BJ (cell line): Measurements from ENCODE around the gene PFKP. TPM values are rescaled to one million over a fixed set of nuclear protein-coding genes. Genes with fewer than 3 reads are reported as not detected.
"Not testable (repeated sequence)": the region's sequence is repeated elsewhere in the genome, so short reads cannot be mapped to it uniquely, and the experiment has no call there.

Experiments
- CTCF ChIA-PET: fragments of 350-600 bp; formaldehyde crosslinking; extraction: SDS; loops from one replicate; lab custom pipeline; 2021; ENCODE audit warnings: antibody characterized with exemption, inconsistent platforms; lab: Yijun Ruan, JAX
- POLR2A ChIA-PET: fragments of 300-600 bp; sonication (Branson Sonifier 250); formaldehyde crosslinking; extraction: SDS; loops from one replicate; lab custom pipeline; 2021; ENCODE audit warnings: antibody characterized with exemption; lab: Charles Lee
- DNase-seq: peaks from one replicate; pipeline ENCODE4 v3.0.0-alpha.2; 2011; ENCODE audit warnings: low read depth
- H3K27me3 ChIP-seq: 2 replicates; pipeline ENCODE4 v1.6.0; 2011; ENCODE audit warnings: low read length; ENCODE audit not compliant: control insufficient read depth, insufficient read depth
- H3K36me3 ChIP-seq: 2 replicates; pipeline ENCODE4 v1.5.1; 2011; ENCODE audit warnings: low read length; ENCODE audit not compliant: control insufficient read depth, insufficient read depth
- H3K4me3 ChIP-seq: 2 replicates; pipeline ENCODE4 v1.5.1; 2011; ENCODE audit warnings: low read depth, mild to moderate bottlenecking, control low read depth, low read length
- polyA plus RNA-seq: library from polyadenylated mRNA; depleted of rRNA; stranded (reverse); fragments of >200 nt; gene quantifications from 2 replicates; pipeline ENCODE4 v1.2.3, GENCODE V29; 2011
- TF ChIP-seq, protein P1 (sequence below): IDR thresholded peaks from 2 replicates; pipeline ENCODE4 v1.5.1; 2011; ENCODE audit warnings: low read depth, mild to moderate bottlenecking, control low read depth, inconsistent platforms, low read length, moderate library complexity; ENCODE audit not compliant: insufficient read depth

The PFKP gene
- polyA plus RNA-seq, 1 experiment, result 138 TPM

DNA sequence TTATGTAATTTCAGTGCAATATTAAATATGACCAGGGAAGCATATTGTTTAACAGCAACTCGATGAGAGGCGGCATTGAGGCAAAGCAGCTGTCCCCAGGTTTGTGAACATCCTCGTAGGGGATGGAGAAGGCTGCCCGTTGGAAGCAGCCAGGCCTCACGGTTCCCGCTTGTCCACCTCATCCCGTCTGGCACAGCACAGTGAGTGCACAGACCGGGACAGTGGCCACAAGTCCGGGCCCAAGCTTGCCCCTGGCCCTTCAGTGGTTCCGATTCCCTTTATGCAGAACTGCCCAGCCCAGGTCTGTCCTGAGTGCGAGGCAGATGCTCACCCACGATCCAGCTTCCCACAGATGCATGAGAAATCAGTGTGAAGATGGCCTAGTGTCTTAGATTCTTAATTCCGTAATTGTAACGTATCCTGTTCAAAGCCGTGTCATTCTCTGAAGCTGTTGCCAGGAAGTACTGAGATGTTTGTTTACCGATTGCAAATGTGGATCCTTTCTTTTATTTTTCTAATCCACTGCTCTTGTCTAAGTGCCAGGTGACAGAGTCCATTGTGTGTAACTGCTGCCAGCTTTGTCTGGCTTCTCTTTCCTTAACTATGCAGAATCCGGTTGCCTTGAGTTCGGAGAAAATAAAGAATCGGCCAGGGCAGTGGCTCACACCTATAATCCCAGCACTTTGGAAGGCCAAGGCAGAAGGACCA is 35.5 kb downstream of the PFKP start:
- Histone ChIP-seq H3K4me3 (no peak overlapping the region), H3K36me3 (peaks cover 33% of the 10 kb centered on the region), H3K27me3 (no peaks in the 10 kb centered on the region)
- TF ChIP-seq, protein P1, sequence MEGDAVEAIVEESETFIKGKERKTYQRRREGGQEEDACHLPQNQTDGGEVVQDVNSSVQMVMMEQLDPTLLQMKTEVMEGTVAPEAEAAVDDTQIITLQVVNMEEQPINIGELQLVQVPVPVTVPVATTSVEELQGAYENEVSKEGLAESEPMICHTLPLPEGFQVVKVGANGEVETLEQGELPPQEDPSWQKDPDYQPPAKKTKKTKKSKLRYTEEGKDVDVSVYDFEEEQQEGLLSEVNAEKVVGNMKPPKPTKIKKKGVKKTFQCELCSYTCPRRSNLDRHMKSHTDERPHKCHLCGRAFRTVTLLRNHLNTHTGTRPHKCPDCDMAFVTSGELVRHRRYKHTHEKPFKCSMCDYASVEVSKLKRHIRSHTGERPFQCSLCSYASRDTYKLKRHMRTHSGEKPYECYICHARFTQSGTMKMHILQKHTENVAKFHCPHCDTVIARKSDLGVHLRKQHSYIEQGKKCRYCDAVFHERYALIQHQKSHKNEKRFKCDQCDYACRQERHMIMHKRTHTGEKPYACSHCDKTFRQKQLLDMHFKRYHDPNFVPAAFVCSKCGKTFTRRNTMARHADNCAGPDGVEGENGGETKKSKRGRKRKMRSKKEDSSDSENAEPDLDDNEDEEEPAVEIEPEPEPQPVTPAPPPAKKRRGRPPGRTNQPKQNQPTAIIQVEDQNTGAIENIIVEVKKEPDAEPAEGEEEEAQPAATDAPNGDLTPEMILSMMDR, result no peak
- no peak for DNase-seq
- ChIA-PET POLR2A (interaction anchor here (0.6 kb wide), 1 partner anchor 49 kb away, joined by 7 read pairs; no protein-coding TSS in a partner anchor), CTCF (no interaction called here)

DNA sequence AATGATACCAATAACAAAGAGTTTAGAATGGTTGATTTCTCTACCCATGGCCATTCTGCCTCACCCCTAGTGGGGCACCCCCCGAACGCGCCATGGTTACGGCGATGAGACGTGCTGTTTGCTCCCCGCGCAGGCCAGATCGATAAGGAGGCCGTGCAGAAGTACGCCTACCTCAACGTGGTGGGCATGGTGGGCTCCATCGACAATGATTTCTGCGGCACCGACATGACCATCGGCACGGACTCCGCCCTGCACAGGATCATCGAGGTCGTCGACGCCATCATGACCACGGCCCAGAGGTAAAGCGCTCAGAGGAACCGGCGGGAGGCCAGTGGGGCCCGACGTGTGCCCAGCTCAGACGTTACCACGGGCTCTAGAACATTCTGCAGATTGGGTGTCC is 36.3 kb downstream of the PFKP start:
- no peak for DNase-seq
- Histone ChIP-seq H3K4me3 (no peak overlapping the region), H3K36me3 (peaks cover 35% of the 10 kb centered on the region), H3K27me3 (no peaks in the 10 kb centered on the region)
- CTCF ChIA-PET, result no interaction called here
- POLR2A ChIA-PET, result no interaction called here
- TF ChIP-seq, protein P1, result no peak

DNA sequence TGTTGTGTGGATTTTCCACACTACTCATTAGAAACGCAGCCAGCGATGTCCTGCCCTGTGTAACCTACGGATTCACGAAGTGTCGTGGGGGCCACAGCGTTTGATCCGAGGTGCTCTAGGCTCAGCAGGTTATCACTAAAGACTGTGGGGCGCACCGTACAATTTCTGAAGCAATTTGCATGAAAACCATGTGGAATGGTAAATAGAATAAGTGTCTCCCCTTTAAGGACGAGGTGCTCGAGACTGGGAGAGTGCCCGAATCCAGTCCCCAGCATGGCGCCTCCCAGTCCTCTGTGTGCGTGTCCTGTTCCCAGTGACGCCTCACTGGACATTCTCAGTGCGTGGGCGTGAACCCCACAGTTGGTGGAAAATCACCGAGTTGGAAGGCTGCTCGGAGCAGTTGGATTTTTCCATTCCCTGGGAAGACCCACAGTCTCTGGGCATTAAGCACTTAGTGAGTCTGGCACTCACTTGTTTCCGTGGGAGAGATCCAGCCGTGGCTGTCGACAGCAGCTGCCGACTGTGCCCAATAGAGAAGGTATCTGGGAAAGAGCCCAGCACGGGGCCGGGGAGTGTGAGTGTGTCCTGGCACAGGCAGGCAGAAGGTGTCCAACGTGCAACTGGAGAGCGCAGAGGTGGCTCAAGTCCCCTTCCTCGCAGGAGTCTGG is 37.0 kb downstream of the PFKP start:
- DNase-seq, result no peak
- POLR2A ChIA-PET, result no interaction called here
- TF ChIP-seq, protein P1, result no peak
- H3K4me3 ChIP-seq, result no peak overlapping the region
- peaks cover 43% of the 10 kb centered on the region for H3K36me3 ChIP-seq
- no peaks in the 10 kb centered on the region for H3K27me3 ChIP-seq
- CTCF ChIA-PET, result no interaction called here

DNA sequence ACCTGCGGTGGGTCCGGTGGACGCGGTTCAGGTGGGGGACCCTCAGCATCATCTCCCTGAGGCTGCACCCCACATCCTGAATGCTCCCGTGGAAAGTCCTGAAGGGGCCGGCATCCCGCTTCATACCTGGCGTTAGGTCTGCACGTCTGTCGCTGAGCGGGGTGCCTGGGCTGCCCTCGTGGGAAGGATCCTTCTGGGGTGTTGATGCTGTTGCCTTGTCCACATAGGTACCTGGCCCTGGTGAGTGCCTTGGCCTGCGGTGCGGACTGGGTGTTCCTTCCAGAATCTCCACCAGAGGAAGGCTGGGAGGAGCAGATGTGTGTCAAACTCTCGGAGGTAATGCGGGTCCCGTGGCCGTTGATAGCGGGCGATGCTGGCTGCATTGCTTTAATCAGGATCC is 37.8 kb downstream of the PFKP start:
- Histone ChIP-seq H3K27me3 (no peaks in the 10 kb centered on the region), H3K4me3 (no peak overlapping the region), H3K36me3 (peaks cover 45% of the 10 kb centered on the region)
- ChIA-PET POLR2A (no interaction called here), CTCF (no interaction called here)
- no peak for DNase-seq
- TF ChIP-seq, protein P1, result no peak

DNA sequence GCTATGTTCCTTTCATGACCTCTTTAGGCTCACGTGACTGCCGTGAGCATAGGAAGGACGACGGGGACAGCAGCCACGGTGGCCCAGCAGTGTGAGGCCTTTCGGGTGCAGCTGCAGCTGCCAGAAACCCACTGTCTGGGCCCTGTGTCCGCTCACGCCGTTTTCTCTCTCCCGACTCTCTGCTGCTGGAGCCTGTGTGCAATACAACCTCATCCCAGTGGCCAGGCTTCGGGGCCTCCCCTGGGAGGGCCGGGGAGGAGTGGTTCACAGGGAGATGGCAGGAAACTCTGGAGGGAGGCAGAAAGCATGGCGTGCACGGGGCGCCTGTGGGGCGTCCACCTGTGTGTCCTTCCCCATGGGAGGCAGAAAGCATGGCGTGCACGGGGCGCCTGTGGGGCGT is 38.6 kb downstream of the PFKP start:
- DNase-seq, result no peak
- no peaks in the 10 kb centered on the region for H3K27me3 ChIP-seq
- TF ChIP-seq, protein P1, result no peak
- peaks cover 41% of the 10 kb centered on the region for H3K36me3 ChIP-seq
- CTCF ChIA-PET, result interaction anchor here (2.6 kb wide), 1 partner anchor 14 kb away, joined by 5 read pairs; no protein-coding TSS in a partner anchor
- POLR2A ChIA-PET, result no interaction called here
- H3K4me3 ChIP-seq, result no peak overlapping the region

DNA sequence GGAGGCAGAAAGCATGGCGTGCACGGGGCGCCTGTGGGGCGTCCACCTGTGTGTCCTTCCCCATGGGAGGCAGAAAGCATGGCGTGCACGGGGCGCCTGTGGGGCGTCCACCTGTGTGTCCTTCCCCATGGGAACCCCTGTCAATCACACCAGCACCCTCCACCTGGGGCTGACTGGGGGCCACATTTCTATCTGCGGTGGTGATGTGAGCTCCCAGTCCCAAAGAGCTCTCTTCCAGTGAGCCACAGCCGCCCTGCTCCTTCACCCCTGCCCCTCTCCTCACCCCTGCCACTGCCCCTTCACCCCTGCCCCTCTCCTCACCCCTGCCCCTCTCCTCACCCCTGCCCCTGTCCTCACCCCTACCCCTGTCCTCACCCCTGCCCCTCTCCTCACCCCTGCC is 39.0 kb downstream of the PFKP start:
- CTCF ChIA-PET, result interaction anchor here (2.6 kb wide), 1 partner anchor 13 kb away, joined by 5 read pairs; no protein-coding TSS in a partner anchor
- POLR2A ChIA-PET, H3K4me3 ChIP-seq, H3K27me3 ChIP-seq, DNase-seq: not testable (repeated sequence)
- peaks cover 40% of the 10 kb centered on the region for H3K36me3 ChIP-seq
